Measurements from ENCODE around the gene TIMP2.

The TIMP2 gene

GRCh38 chr17:78804777-78805176, 120.4 kb downstream of the TIMP2 start:
- DNase-seq: no peak

- no peak for DNase-seq
These were observed 121.9 kb downstream of the TIMP2 start for GRCh38 chr17:78803186-78803845.
